GM19238 (cell line): ENCODE measurements around the gene RAET1E.

Source experiments
- DNase-seq: peaks from one replicate; pipeline ENCODE4 v3.0.0; 2011; ENCODE audit warnings: low spot score; ENCODE audit not compliant: insufficient read length

The RAET1E gene

DNA sequence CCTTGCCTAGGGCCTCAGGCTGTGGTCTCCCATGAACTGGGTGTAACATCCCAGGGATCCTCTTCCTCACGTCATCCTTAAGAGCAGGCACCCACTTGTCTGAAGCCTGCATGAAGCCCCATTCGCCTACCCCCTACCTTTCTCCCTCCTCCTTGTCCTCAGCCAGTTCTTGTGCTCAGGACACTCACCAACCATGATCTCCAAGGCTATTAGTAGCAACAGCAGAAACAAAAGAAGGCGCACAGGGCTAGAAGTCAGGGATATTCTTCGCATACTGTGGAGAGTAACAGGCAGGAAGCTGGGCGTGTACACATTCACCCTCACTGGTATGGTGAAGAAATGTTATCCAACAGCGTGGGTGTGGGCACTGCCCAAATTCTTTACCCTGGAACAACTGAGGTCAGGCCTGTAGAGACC, 7.3 kb downstream of the RAET1E start:
- no peak for DNase-seq

DNA sequence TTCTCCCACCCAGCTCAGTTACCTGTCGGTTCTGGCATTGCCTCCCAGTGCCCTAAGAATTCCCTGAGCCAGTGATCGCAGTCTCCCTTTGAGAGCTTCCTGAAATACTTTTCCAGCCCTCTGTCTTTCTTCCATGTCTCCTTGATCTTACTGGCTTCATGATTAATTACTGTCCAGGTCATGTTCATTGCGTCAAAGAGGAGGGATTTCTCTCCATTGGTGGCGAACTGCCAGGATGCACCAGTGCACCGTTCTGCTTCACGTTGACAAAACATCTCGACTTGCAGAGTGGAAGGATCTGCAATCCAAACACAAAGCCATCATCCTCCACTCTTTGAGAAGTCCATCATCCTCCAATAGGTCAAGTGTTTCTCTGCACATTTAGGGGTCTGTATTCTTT, 8.6 kb downstream of the RAET1E start:
- no peak for DNase-seq

DNA sequence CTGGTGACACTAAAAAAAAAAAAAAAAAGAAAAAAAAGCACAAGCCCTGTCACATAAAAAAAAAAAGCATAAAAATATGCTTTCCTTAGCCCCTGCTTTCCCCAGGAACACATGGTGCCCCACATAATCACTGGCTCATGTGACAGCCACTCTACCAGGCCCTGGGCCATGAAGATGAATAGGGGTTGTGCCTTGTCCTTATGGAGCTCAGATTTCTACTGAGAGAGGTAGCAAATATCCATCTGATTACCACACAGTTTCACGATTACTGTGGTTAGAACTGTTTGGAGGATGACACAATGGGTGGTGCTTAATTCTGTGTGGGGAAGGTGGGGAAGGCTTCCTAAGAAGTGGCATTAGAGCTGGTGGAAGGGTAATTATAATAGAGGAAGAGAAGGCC, 9.3 kb downstream of the RAET1E start:
- DNase-seq = no peak

DNA sequence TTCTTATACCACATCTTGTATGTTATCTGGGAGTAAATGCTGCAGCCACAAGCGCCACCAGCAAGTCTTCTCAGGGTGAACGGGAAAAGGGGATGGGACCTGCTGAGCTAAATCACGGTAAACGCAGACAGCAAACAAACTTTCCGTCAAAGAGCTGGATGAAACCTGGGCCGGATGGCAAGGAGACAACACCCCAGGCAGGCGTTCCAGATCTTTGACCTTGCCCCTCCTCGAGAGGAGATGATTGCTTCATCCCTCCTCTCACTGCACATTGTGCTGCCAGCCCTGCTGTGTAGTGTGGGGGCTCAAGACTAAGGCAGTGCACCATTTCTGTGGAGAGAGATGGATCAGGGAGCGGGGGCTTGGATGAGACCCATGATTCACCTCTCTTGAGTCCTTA, 9.8 kb downstream of the RAET1E start:
- no peak for DNase-seq

DNA sequence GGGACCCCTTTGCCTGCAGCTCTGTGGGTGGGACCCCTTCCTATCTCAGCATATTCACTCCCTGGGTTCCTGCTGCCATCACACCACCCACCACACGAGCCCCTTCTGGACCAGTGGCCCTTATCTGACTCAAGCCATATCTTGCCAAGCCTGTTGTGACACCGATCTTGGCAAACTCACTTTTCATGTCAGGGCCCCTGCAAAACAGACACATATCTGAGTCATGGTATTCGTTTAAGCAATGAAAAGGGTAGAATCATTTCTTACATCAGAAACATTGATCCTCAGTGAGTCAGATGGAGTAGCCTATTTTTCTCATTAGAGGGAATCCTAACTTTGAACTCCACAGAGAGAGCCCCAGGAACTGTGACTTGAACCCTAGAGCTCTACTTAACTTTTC, 10.6 kb downstream of the RAET1E start:
- DNase-seq = no peak

DNA sequence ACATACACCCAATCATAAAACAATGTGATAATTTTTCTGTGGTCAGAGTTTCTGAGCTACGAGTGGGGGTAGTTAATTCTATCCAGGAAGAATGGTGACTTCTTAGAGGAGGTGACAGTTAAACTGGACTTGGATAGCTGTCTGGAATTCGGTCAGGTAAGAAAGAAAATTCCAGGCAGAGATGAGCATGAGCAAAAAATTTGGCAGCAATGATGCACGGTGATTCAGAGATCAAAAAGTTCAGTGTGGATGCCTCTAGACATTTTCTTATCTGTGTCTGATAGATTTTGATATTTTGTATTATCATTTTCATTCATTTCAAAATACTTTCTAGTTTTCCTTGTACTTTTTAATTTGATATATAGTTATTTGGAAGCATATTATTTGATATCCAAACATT, 12.0 kb downstream of the RAET1E start:
- DNase-seq = no peak

DNA sequence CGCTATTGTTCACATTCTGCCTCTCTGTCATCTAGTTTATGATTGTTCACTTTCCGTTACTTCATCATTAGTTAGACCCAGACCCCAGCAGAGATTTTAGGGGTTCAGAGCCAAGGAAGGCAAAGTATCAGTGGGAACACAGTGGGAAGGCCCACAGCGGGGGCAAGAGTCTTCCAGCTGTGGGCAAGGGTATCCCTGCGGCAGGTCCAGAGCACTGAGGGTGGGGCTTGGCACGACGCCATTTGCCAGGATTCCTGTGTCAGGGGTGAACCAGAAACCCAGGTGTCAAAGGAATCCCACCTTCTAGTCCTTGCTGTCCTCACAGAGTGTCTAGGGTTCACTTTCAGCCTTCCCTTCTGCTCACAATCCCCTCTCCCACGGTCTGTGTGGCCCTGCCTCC, 13.3 kb downstream of the RAET1E start:
- DNase-seq = no peak

DNA sequence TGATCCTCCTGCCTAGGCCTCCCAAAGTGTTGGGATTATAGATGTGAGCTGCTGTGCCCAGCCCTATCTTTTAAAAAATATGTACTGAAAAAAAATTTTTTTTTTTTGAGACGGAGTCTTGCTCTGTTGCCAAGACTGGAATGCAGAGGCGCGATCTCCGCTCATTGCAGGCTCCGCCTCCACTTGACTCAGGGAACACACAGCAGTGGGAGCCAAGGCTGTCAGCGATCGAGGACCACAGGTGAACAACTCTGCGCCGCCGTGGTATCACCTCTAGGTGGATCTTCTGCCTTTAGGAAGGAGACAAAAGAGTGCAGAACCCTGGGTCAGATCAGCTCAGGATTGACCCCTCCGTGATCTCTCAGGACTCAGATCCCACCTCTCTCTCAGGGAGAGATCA, 13.7 kb downstream of the RAET1E start:
- no peak for DNase-seq

DNA sequence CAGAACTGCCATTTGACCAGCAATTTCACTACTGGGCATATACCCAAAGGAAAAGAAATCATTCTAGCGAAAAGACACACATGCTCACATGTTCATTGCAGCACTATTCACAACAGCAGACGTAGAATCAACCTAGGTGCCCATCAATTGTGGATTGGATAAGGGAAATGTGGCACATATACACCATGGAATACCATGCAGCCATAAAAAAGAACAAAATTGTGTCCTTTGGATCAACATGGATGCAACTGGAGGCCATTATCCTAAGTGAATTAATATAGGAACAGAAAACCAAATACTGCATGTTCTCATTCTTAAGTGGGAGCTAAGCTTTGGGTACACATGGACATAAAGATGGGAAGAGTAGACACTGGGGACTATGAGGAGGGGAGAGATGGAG, 16.1 kb downstream of the RAET1E start:
- DNase-seq = no peak

DNA sequence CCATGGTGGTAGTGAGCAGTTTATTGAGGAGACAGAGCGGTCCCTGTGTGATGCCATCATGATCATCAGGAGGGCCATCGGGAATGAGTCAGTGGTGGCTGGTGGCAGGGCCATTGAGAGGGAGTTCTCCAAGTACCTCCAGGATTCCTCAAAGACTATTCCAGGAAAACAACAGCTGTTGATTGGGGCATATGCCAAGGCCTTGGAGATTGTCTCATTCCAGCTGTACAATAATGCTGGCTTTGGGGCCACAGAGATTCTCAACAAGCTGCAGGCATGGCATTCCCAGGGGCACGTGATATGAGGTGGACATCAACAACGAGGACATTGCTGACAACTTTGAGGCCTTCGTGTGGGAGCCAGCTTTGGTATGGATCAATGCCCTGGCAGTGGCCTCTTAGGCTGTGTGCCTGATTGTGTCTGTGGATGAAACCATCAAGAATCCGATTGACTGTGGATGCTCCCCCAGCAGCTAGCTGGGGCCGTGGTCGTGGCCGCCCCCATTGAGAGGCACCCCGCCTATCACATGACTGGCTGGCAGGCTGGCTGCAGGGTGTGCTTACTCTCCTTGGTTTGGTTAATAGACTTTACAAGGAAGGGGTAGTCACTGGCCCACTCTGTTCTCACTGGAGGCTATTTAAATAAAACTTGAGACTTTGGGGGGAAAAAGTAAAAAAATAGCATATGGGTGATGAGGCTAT, 16.7 kb downstream of the RAET1E start:
- no peak for DNase-seq

DNA sequence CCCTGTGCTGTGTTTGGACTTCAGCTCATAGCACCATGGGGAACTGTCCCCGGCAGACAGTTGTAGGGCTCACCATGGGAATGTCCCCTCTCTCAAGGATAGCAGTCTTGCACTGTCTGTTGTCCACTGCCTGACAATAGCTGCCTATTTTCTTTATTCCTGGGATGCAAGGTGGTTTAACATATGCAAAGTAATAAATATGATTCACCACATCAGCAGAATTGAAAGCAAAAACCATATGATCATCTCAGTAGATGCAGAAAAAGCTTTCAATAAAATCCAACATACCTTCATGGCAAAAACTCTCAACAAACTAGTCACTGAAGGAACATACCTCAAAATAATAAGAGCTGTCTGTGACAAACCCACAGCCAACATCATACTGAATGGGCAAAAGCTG, 20.3 kb downstream of the RAET1E start:
- no peak for DNase-seq

DNA sequence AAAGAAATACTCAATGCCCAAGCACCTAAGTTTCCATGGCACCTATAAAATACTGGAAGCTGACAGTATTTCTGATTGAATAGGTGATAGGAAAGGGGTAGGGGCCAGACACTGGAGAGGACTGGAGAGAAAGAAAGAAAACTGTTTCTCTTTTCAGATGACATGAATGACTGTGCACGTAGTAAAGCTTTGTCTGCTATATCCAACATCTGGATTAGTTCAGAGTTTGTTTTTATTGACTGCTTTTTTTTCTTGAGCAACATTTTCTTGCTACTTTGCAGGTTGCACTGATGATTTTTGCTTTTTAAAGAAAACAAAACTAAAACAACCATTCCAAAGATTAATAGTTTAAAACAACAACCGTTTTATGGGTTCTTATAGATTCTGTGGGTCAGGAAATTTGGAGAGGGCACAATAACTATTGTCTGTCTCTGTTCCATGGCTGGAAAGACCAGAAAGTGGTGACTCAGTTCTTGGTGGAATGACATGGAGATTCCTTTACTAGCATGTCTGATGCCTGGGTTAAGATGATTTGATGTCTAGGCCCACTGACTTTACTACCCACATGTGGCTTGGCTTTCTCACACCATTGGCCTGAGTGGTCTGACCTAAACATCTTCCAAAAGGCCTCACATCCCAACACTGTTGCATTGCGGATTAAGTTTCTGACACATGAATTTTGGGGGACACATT, 21.5 kb downstream of the RAET1E start:
- DNase-seq = no peak

DNA sequence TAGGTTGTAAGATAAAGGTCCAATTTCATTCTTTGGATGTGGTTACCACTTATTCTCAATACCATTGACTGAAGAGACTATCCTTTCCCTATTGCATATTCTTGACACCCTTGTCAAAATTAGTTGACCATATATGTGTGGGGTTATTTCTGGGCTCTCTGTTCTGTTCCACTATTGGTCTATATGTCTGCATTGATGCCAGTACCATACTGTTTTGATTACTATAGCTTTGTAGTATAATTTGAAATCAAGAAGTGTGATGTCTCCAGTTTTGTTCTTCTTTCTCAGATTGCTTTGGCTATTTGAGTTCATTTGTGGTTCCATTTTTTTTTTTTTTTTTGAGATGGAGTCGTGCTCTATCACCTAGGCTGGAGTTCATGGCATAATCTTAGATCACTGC, 25.7 kb downstream of the RAET1E start:
- no peak for DNase-seq

DNA sequence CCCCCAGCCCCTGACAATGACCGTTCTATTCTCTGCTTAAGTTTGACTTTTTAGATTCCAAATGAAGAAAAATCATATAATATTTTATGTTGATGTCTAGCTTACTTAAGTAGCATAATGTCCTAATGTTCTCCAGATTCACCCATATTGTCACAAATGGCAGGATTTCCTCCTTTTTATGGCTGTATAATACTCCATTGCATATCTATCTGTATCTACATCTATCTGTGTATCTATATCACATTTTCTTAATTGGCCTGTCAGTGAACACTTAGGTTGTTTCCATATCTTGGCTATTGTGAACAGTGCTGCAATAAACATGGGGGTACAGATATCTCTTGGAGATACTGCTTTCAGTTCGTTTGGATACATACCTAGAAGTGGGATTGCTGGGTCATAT, 26.7 kb downstream of the RAET1E start:
- no peak for DNase-seq

DNA sequence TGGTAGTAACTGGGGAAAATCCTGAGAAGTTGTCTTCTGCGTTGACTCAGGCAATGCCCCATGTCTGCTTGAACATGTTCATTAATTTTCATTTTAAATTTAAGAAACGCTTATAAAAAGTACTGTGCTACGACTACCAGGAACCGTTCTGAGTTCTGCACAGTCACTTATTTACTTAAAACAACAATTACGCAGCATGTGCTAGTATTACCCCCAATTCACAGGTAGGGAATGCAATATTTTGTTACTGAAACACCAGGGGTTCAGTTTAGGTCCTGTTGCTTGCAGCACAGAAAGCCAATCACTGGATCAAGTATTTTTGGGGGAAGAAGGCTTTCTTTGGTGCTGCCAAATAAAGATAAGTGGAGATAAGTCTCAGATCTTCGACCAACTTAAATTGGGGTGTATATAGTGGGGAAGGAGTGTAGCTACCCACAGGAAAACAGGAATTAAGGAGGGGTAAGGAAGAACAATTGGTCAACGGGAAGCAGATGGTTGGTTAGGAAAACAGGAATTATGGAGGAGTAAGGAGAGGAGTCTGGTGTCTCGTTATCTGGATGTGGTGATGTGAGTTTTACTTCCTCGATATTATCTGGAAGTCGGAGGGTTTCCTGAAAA, 28.5 kb downstream of the RAET1E start:
- DNase-seq = no peak

DNA sequence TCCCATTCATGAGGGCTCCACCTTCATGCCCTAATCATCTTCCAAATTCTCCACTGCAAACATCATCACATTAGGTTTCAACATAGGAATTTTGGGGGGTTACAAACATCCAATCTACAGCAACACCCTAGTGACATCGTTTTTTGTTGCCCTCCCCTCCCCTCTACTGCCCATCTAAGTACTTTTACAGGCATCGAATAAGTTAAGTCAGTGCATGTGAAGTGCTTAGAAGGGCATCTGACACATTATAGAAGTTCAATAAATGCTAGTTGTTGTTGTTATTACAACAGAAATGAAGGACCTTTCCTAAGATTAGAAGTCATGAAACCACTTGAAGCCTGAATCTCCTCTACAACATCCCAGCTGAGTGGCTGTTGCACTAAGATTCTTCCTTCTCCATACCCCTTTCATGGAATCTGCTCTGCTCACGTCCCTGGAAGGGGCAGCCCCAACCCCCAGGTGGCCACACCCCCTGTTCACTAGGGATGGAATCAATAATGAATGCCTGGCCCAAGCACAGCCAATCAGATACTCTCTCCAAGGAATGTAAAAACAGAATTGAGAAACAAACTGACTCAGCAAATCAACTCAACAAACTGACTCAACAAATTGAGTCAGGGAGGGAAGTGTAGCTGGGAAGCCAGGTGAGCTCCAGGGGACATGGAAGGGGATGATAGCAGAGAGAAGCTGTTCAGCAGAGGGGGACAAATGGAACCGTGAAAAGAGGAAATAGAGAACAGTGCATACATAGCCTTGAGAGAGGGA, 29.9 kb downstream of the RAET1E start:
- DNase-seq = no peak

DNA sequence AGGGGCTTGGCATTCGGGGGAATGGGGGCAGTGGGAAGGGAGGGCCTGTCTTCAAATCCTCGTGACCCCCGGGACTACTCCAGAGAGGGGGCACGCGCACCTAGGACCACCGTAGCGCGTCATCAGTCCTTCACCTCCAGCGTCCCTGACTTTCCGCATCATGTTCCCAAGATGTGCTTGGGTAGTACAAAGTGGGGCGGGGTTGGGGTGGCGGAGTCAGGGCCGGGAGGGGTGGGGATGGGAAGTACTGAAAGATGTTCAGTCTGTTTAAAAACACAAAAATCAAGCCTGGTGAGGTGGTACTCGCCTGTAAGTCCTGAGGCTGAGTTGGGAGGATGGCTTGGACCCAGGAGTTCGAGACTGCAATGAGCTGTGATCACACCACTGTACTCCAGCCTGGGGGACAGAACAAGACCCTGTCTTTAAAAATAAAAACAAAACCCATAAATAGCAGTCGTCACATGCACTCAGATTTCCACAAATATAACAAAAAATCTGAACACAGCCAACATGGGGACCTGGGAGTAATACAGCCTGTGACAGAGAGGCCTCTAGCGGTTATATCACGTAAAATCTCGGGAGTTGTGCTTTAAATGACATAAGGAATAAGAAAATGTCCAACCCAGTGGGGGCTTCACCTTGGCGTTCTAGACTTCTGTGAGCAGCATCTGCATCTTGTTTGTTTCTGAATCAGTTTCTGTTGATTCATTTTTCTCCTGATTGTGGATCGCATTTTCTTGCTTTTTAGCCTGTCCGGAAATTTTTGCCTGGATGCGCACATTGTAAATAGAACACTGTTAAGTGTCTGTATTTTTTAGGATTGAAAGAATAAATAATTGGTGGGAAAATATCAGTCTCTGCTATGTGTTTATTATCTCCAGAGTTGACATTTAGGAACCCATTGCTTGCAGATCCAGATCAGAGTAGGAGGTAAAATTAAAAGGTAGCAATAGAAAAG, 33.1 kb downstream of the RAET1E start:
- DNase-seq = peak; percentile 35

DNA sequence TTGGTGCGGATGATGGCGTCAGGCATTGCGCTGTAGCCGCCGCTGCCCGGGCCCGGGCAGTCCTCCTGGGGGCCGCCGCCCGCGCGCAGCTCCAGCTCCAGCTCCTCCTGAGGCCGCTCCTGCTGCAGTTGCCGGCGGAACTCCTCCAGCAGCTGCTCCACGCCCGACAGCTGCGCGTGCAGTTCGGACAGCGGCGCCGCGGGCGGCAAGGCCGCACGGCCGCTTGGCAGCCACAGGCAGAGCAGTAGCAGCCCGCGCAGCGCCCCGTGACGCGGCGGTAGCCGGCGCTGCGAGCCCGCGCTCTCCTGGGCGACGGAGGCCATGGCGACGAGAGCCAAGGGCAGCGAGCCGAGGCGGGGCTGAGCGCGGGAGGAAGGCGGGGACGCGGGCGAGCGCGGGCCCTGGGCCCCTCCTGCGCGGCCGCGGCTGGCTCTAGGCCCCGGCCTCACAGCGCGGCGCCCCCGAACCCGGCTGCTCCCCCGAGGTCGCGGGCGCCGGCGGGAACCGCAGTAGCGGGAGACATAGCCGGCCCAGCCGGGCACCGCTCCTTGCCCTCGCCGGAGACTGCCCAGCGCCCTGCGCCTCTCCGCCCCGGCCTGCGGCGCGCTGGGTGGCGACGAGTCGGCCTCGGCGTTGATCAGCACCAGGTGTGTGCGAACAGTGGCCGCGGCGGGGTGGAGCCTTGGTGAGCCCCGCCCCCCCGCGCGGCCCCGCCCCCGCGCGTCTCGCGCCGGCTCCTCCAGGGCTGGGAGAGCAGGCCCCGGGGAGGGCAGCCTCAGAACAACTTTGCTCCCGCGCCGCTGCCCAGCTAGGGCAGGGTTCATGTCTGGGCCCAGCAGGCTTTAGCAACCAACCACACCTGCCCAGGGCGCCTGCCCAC, 34.0 kb downstream of the RAET1E start, which contains the start of gene LRP11:
TSS of gene LRP11 (minus strand) at position 662 of the 880 bp plus-strand sequence. CDS start at position 323, 339 bp downstream.
- peak; percentile 87 for DNase-seq

DNA sequence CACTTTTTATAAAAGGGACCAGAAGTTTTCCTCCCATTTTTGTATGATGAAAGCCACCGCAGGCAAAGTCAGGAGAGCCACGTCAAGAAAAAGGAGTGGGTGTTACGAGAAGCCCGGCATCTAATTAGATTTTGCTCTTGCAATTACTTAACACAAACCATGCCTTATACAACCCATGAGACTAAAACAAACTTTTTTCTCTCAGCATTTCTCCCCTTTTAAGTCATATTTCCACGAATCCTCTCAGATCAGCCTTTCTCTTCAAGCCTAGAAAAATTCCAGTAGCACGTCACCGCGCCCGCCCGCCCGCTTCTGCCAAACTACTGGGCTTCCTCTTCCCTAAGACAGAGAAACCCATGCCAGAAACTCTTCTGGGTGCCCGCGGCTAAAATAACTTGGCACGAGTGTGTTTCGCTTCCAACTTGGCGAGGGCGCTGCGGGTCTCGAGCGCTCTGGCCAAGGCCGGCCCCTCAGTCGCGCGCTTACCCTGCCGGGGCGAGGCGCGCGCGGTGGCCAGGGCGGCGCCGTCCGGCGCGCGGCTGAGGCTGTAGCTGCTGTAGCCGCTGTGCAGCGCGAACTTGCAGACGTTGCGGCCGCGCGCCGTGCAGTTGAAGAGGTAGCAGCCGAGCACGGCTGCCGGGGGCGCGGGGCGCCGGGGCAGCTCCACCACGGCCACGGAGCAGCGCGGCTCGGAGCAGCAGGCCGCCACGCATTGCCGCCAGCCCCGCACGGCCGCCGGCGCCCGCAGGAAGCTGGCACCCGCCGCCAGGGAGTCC, 34.8 kb downstream of the RAET1E start:
- peak; percentile 16 for DNase-seq
